IPS-NIHi11 (cell line): ENCODE measurements around the gene GAREM2.
"Not testable (repeated sequence)": the region's sequence is repeated elsewhere in the genome, so short reads cannot be mapped to it uniquely, and the experiment has no call there.

Source experiments
- DNase-seq: peaks from one replicate; pipeline ENCODE4 v3.0.0; 2012; ENCODE audit warnings: mixed read lengths, low spot score

Gene GAREM2

GRCh38 chr2:26172871-26173775, at the start of gene GAREM2:
Gene GAREM2 (plus strand): TSS chr2:26173088. CDS start chr2:26173221, 133 bp downstream.
- peak; percentile 95 for DNase-seq

- no peak for DNase-seq
Observed at GRCh38 chr2:26123426-26123825, 49.5 kb upstream of the GAREM2 start.

DNA sequence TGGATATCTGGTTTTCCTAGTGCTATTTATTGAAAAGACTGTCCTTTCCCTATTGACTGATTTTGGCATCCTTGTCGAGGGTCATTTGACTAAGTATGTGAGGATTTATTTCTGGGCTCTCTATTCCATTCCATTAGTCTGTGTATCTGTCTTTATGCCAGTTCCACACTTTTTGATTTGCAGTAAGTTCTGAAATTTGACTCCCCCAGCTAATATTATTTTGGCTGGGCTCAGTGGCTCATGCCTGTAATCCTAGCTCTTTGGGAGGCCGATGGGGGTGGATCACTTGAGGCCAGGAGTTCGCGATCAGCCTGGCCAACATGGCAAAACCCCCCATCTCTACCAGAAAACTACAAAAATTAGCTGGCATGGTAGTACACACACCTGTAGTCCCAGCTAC, 46.8 kb upstream of the GAREM2 start:
- DNase-seq: no peak

DNA sequence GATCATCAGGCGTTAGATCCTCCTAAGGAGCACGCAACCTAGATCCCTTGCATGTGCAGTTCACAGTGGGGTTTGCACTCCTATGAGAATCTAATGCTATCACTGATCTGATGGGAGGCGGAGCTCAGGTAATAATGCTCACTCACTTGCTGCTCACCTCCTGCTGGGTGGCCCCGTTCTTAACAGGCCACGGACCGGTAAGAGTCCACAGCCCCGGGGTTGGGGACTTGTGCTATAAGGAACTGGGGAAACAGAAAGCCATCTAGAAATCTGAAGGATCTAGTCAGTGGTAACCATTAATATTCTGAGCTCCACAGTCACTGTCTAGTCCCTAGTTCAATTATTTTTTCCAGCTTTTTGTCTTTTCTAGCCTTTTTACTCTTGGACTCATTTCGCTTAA, 44.7 kb upstream of the GAREM2 start:
- DNase-seq: no peak

DNA sequence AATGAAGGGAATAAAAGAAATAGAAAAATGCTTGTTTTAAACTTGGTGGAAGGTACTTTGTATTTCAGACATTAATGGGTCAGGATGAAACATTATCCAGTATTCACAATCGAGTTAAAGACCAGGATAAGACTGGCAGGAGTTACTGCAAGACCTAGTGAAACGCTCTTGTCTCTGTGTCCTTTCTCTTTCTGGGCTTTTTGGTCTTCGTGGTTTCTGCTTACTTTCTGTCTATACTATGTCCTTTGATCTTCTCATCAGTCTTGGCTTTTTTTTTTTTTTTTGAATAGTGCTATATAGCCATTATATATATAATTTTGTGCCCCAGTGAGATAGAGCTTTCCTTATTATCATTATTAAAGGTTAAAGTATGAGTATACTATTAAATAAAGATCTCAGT, 42.1 kb upstream of the GAREM2 start:
- DNase-seq: no peak

DNA sequence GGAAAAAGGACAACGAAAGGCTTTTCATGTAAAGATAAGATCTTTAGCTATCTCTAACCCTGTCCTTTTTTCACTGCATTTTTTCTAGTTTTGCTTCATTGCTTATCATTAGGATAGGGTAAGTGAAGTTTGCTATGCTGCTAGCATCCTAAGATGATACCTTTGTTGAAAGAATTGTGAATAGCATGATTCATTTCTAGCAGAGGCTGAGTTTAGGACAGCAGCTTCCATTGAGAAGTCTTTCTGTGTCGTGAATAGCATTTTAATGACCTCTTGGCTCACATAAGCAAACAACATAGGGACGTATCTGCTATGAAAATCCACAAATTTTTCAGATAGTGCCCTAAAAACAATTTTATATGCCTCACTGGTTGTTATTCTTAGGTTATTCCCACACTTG, 36.4 kb upstream of the GAREM2 start:
- no peak for DNase-seq

GRCh38 chr2:26139269-26140183, 33.4 kb upstream of the GAREM2 start:
- peak; percentile 17 for DNase-seq

GRCh38 chr2:26141145-26141769, 31.6 kb upstream of the GAREM2 start:
- no peak for DNase-seq

GRCh38 chr2:26144031-26144430, 28.9 kb upstream of the GAREM2 start:
- DNase-seq: no peak

GRCh38 chr2:26144953-26145680, 27.8 kb upstream of the GAREM2 start:
- DNase-seq: peak; percentile 72

- peak; percentile 44 for DNase-seq
Observed at GRCh38 chr2:26148501-26148900, 24.4 kb upstream of the GAREM2 start.

- DNase-seq: no peak
Observed at GRCh38 chr2:26150243-26150642, 22.6 kb upstream of the GAREM2 start.

GRCh38 chr2:26157580-26157979, 15.3 kb upstream of the GAREM2 start:
- DNase-seq: no peak

- no peak for DNase-seq
Observed at GRCh38 chr2:26161926-26162325, 11.0 kb upstream of the GAREM2 start.

DNA sequence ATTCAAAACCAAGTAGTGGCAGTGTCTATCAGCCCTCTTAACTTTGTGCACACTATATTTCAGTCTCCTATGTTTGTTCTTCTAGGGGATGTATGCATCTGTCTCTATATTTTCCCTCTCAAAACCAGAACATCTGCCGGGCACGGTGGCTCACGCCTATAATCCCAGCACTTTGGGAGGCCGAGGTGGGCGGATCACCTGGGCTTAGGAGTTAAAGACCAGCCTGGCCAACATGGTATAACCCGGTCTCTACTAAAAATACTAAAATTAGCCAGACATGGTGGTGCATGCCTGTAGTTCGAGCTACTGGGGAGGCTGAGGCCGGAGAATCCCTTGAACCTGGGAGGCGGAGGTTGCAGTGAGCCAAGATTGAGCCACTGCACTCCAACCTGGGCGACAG, 9.9 kb upstream of the GAREM2 start:
- DNase-seq: no peak

- no peak for DNase-seq
Observed at GRCh38 chr2:26164231-26164630, 8.7 kb upstream of the GAREM2 start.

DNA sequence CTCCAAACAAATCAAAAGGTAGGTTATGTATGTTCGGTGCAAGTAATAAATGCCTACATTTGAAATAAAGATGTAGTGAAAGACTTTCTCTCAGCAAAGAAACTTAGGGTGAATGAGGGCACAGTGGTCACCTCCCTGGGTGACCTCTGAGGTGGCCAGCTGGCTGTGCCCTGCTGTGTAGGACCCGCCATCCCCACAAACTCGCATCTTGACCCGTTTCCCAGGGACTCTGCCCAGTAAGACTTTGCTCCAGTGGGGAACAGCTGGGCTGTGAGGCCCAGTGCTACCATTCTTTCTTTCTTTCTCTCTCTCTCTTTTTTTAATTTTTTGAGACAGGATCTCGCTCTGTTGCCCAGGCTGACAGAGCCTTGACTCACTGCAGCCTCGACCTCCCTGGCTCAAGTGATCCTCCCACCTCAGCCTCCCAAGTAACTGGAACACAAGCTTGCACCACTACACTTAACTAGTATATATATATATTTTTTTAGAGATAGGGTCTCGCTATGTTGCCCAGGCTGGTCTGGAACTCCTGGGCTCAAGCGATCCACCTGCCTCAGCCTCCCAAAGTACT, 8.2 kb upstream of the GAREM2 start:
- DNase-seq: no peak

- DNase-seq: no peak
Observed at GRCh38 chr2:26165403-26165802, 7.5 kb upstream of the GAREM2 start.

- DNase-seq: not testable (repeated sequence)
Observed at GRCh38 chr2:26166541-26166940, 6.3 kb upstream of the GAREM2 start.

- no peak for DNase-seq
Observed at GRCh38 chr2:26168785-26169184, 4.1 kb upstream of the GAREM2 start.

DNA sequence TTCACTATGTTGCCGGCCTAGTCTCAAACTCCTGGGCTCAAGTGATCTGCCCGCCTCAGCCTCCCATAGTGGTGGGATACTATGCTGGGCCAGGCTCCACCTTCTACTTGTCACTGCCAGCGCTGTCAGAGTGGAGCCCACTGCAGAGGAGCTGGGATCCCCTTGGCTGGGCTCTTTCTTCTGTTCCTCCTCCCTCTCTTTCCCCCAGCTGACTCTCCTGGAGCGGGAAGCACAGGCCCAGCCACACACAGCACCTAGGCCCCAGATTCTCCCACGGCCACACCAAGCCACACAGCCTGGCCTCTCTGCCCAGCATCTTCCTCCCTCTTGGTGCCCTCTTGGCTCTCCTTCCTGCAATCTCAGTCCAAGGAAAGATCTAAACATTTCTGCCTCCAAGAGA, 3.7 kb upstream of the GAREM2 start:
- DNase-seq: no peak
